GM12892 (cell line): ENCODE measurements around the gene GPR132.

ENCODE experiments used
- POLR2A ChIP-seq: IDR thresholded peaks from 2 replicates; pipeline ENCODE4 v1.6.1; 2011; ENCODE audit warnings: low read depth, low read length, control low read depth
- POLR2AphosphoS5 ChIP-seq: IDR thresholded peaks from 2 replicates; pipeline ENCODE4 v1.6.1; 2011; ENCODE audit warnings: low read depth, low read length, control low read depth

- no peak for TF ChIP-seq POLR2AphosphoS5
- TF ChIP-seq POLR2A, result no peak
Measured at GRCh38 chr14:105085766-105086165, 20.5 kb upstream of the GPR132 start.
